GM18873 (cell line): ENCODE results near the gene VTI1B.

ENCODE experiments used
- ATAC-seq: cut with Tn5 transposase; IDR thresholded peaks from one replicate; pipeline ENCODE4 v1.9.1; 2021; ENCODE audit warnings: mild to moderate bottlenecking, moderate library complexity, moderate number of reproducible peaks; ENCODE audit not compliant: unreplicated experiment, low FRiP score

Gene VTI1B

GRCh38 chr14:67680121-67680602 is 5.7 kb upstream of the VTI1B start:
- peak; percentile 92 for ATAC-seq

GRCh38 chr14:67679006-67679405 is 4.6 kb upstream of the VTI1B start:
- ATAC-seq, result no peak

- no peak for ATAC-seq
These were observed 769 bp upstream of the VTI1B start for GRCh38 chr14:67675219-67675582.

- ATAC-seq, result no peak
These were observed 323 bp downstream of the VTI1B start for GRCh38 chr14:67674139-67674479.

- no peak for ATAC-seq
These were observed 981 bp downstream of the VTI1B start for GRCh38 chr14:67673451-67673850.

- ATAC-seq, result no peak
These were observed 5.9 kb downstream of the VTI1B start for GRCh38 chr14:67668559-67668958.

- ATAC-seq, result no peak
These were observed 7.5 kb downstream of the VTI1B start for GRCh38 chr14:67666750-67667449.

- no peak for ATAC-seq
These were observed 8.6 kb downstream of the VTI1B start for GRCh38 chr14:67665868-67666267.

- ATAC-seq, result no peak
These were observed 10.8 kb downstream of the VTI1B start for GRCh38 chr14:67663633-67664032.

GRCh38 chr14:67653651-67654280 is 20.7 kb downstream of the VTI1B start:
- no peak for ATAC-seq

GRCh38 chr14:67652189-67652588 is 22.2 kb downstream of the VTI1B start:
- ATAC-seq, result no peak

- no peak for ATAC-seq
These were observed 23.7 kb downstream of the VTI1B start for GRCh38 chr14:67650694-67651093.

- ATAC-seq, result no peak
These were observed 24.3 kb downstream of the VTI1B start for GRCh38 chr14:67650151-67650550.

GRCh38 chr14:67646131-67646530 is 28.3 kb downstream of the VTI1B start:
- ATAC-seq, result no peak

GRCh38 chr14:67645414-67645813 is 29.0 kb downstream of the VTI1B start:
- ATAC-seq, result no peak

GRCh38 chr14:67644428-67644827 is 30.0 kb downstream of the VTI1B start:
- ATAC-seq, result no peak

GRCh38 chr14:67643713-67644112 is 30.7 kb downstream of the VTI1B start:
- no peak for ATAC-seq

- ATAC-seq, result no peak
These were observed 32.3 kb downstream of the VTI1B start for GRCh38 chr14:67641902-67642749.

- ATAC-seq, result no peak
These were observed 33.0 kb downstream of the VTI1B start for GRCh38 chr14:67641480-67641879.

- no peak for ATAC-seq
These were observed 35.8 kb downstream of the VTI1B start for GRCh38 chr14:67638642-67639041.

- ATAC-seq, result no peak
These were observed 38.0 kb downstream of the VTI1B start for GRCh38 chr14:67636361-67636919.
